ENCODE data around the gene KIDINS220. TPM values are rescaled to one million over a fixed set of nuclear protein-coding genes. Genes with fewer than 3 reads are reported as not detected.
A peak's percentile ranks its signal among the peaks of the same experiment; 100 is the strongest.

The KIDINS220 gene
- total RNA-seq, 1 experiment from 2014 or later, result 27.7 TPM

DNA sequence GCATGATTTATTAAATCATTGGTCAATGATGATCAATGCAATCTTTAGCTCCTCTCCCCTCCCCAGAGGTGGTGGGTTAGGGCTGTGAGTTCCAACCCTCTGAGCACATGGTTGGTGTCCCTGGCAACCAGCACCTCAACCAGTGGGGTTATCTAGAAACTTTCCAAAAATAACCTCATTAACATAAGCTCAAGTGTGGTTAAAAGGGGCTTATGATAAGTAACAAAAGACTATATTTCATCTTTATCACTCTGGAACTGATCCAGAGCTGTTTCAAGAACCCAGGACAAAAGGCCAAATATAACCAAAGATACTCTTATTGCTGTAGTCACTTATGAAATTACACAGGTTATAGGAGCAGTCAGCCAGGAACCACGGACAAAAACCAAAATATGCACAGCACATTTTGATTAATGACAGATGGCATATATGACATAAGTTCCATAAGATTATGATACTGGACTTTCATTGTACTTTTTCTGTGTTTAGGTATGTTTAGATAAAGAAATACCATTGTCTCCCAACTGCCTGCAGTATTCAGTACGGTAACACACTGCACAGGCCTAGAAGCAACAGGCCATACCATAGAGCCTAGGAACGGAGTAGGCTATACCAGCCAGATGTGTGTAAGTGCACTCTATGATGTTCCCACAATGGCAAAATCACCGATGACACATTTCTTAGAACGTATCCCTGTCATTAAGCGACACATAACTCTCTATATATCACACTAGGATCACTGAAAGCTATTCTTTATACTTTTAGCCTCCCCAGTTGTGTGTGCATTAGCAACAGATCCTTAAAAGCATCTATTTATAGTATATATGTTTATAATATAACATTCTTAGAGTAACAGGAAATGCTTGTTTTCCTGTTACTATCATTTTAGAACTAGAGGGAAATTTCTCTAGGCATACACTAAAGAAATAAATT is 31.9 kb downstream of the KIDINS220 start:
- no peak for DNase-seq (ENCODE audit: low read depth)

DNA sequence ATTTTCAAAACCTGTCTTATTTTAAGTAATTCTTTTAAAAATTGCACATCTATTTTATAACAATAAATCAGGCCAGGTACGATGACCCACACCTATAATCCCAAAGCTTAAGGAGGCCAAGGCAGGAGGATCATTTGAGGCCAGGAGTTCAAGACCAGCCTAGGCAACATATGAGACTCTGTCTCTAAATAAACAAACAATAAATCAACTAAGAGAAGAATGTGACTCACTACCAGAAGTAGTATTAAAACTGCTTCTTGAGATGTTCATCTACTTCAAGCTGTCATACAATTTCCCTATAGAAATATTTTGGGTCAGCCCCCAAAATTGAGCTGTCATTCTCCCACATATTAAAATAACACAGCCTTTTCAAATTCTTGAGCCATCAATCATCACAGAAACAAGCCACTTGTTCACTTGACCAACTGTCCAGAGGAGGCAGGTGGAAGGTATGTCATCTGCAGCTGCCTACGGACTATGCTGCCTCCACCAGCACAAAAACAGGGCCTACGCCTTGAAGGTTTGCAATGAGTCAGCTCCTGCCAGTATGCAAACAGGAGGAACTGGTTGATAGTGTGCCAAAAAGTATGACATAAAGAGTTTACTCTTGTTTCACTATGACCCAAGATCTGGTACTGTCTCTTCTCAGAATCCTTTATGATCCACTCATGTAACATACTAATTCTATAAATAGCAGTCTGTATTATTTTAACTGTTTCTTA is 33.6 kb downstream of the KIDINS220 start:
- DNase-seq (ENCODE audit: low read depth), result peak; percentile 92

DNA sequence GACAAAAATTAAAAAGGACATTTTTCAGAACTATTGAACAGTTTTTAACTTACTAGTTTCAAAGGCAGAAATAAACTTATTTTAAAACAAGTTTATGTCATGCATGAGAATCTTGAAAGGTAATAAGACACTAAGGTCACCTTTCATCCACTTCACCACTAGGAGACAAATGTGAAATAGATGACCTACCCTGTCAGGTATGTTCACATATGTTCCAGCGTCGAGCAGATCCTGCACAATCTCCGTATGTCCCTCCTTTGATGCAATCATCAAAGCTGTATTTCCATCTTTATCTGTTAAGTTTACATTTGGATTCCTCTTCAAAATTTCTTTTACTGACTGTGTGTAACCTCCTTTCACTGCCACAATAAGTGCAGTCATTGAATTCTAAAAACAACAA is 34.7 kb downstream of the KIDINS220 start:
- DNase-seq (ENCODE audit: low read depth), result no peak

DNA sequence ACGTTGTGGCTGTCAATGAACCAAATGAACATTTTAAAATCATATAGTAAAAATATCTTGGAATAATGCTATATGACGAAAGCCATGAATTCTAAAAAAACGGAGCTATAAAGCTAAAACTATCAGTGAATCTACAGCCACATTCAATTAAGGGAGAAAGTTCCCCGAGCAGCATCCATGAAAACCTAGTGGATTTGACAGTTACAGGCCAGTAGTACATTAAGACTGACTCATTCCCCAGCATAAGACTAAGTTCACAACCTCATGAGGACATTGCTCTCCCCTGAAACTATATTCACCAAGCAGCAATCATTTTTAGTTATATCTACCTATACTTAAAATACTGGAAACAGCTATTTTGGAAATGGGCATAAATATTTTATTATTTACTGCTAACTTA is 36.6 kb downstream of the KIDINS220 start:
- DNase-seq (ENCODE audit: low read depth), result no peak

- no peak for DNase-seq (ENCODE audit: low read depth)
Measured at GRCh38 chr2:8800218-8800617, 37.2 kb downstream of the KIDINS220 start.

DNA sequence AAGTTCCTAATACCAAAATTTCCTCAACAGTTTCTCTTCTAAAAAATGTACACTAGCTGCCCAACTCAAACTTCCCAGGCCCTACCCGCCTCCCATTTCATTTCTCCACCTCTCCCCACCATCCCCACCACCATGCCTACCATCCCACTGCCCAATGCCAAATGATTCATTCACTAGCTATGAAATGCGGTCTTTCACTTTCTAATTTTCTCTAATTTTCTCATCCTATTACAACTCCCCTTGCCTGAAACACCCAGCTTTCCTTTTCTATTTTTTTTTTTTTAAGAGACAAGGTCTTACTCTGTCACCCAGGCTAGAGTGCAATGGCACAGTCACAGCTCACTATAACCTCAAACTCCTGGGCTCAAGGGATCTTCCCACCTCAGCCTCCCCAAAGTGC is 38.4 kb downstream of the KIDINS220 start:
- DNase-seq (ENCODE audit: low read depth), result peak; percentile 66

DNA sequence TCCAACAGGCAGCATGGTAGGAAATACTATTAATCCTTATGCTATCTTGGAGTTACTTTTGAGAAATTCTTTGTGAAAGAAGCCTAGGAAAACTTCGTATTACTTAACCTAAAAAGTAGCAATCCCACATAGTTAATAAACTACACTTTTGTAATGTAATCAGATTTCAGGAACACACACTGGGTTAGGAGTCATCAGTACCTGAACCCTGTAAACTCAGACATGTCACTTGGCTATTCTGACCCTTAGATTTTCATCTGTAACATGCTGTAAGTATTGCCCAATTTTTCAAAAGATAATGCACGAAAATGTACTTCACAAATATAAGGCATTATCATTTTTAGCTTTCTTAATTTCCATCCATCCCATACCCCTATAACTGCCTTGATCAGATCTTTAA is 39.0 kb downstream of the KIDINS220 start:
- no peak for DNase-seq (ENCODE audit: low read depth)

DNA sequence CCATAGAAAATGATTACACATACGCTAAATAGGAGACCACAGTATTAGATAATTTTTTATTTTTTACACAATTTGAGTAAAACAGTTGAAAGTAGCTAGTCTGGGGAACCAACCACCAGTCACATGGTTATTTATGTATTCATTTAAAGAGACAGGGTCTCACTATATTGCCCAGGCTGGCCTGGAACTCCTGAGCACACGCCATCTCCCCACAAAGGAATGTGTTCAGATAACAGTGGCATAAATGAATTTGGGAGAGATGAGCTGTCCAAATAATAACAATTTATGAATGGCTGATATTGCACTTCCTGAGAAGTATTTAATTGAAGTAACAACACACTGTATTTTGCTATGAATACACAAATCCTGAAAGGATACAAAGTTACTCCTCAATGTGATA is 39.7 kb downstream of the KIDINS220 start:
- no peak for DNase-seq (ENCODE audit: low read depth)

DNA sequence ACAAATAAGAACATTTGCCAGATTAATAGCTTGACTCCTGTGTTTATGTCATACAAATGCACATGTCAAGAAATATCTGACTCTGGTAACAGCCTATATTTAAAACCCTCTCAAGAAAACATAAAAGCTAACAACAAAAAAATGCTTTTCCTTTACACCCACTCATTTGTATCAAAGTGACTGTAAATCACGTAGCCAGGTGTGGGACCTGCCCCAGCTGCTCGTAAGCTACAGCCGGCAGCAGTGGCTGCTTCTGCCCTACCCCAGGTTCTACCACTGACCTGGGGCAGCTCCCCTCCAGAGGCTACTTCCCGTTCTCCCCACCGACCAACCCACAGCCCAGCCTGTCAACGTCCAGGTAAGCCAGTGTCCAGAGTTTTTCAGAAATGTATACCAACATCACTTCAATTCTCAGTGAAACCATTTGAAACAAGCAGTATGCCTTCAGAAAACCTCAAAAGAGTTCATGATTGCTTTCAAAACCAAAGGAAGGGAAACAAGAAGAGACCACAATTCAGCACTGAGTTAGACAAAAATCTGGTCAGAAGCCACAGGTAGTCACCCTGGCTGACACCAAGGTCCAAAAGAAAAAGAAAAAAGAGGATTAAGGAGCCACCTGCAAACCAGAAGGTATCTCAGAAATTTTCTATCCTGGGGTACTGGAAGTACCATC is 40.4 kb downstream of the KIDINS220 start:
- no peak for DNase-seq (ENCODE audit: low read depth)

DNA sequence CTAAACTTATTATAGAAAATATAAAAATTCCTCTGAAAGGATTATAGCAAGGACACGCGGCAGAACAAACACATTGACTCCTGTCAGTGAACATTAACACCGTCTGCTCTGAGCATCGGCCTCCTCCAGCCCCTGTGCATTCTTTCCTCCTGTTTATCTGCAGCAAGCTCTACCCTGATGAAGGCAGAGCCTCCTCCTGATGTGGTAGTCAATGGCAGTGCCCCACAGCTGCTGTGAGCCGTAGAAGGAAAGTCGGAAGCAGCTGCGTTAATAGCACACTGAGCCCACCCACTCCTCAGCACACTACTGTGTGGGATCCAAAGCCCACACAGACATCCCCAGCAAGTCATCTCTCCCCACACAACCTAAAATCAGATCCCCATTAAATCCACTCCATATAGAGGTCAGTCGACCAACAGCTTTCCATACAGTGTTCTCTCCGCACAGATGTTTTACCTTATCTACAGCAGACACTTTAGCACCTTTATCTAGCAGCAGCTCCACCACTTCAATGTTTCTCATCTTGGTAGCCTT is 41.0 kb downstream of the KIDINS220 start:
- no peak for DNase-seq (ENCODE audit: low read depth)

- DNase-seq (ENCODE audit: low read depth), result no peak
Measured at GRCh38 chr2:8794923-8795825, 42.2 kb downstream of the KIDINS220 start.

GRCh38 chr2:8790739-8791162 is 46.7 kb downstream of the KIDINS220 start:
- no peak for DNase-seq (ENCODE audit: low read depth)

- DNase-seq (ENCODE audit: low read depth), result no peak
Measured at GRCh38 chr2:8786463-8786862, 51.0 kb downstream of the KIDINS220 start.

DNA sequence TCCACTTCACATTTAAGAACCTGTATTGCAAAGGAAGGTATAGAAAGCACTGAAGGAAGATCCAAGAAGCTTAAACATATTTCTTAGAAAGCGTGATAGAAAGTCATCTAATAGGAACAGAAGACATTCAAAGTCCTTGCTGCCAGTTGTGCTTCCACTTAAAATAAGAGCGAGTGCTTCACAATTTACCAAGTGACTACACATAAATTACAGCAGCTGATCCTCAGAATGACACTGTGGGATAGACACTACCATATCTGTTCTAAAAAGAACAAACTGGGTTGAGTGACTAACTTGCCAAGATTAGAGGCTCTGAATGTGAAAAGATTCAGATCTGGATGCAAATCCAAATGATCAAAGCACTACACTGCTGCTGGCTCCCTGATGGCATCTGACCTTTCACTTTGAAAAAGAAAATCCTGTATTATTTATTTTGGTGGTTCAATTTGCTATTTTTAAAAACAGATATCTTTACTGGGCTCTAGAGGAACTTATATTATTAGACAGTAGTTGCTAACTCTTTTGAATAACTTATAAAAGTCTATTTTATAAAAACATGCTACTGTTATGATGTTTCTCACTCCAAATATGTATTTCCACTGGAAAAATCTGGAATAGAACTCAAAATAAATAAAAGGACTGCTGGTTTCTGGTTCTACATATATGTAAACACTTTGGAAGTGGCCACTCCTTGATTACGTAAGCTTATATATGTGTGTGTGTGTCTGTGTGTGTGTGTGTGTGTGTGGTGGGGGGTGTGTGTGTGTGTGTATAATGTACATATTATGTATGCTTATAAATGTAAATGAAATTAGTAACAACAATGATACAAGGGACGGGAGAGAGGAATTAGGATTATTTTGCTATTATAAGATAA is 57.4 kb downstream of the KIDINS220 start:
- no peak for DNase-seq (ENCODE audit: low read depth)

GRCh38 chr2:8774371-8774770 is 63.0 kb downstream of the KIDINS220 start:
- no peak for DNase-seq (ENCODE audit: low read depth)

DNA sequence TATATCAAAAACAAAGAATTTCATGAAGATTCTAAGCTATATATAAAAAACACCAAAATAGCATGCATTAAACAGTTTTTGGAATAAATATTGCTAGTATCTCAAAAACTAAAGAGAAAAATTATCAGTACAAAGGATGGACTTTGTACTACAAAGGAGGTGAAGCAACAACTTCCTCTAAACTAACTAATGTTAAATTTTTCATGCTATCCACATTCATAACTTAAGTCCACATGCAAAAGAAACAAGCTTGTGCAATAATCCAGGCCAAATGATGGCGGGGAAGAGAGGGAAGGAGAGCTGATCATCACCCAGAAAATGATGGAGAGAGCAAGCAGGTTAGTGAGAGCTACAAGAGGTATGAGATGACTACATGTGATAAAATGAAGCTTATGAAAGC is 70.1 kb downstream of the KIDINS220 start:
- no peak for DNase-seq (ENCODE audit: low read depth)

- peak; percentile 37 for DNase-seq (ENCODE audit: low read depth)
Measured at GRCh38 chr2:8761529-8762164, 75.8 kb downstream of the KIDINS220 start.

DNA sequence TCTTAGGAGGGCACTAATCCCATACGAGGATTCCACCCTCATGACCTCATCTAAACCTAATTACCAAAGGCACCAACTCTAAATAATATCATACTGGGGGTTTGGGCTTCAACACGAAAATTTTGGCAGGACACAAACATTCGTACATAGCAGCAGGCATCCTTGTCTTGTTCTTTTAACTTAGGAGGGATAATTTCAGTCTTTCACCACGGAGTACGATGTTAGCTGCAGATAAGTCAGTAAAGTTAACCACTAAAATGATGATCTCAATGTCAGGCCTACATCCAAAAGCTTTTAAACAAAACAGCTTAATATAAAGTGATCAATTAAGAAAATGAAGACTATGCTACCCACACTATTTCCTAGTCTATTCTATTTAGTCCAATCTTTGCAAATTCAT is 80.7 kb downstream of the KIDINS220 start:
- DNase-seq (ENCODE audit: low read depth), result no peak

DNA sequence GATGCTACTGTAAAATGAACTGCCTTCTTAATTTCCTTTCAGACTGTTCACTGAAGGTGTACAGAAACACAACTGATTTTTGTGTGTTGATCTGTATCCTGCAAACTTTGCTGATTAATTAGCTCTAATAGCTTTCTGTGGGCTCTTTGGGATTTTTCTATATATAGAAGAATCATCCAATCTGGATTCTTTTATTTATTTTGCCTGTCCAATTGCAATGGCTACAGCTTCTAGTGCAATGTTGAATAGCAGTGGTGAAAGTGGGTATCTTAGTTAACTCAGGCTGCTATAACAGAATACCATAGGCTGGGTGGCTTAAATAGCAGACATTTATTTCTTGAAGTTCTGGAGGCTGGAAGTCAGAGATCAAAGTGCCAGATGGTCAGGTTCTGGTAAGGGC is 81.2 kb downstream of the KIDINS220 start:
- DNase-seq (ENCODE audit: low read depth), result no peak
